Mononuclear cell (primary cell): Measurements from ENCODE around the gene MFAP4. TPM values are rescaled to one million over a fixed set of nuclear protein-coding genes. Genes with fewer than 3 reads are reported as not detected.

ENCODE experiments used
- H3K27me3 ChIP-seq: 2 replicates; pipeline ENCODE4 v1.6.0; 2011; ENCODE audit warnings: low read length, control low read depth; ENCODE audit not compliant: insufficient read depth
- H3K4me1 ChIP-seq: 2 replicates; pipeline ENCODE4 v1.5.1; 2011; ENCODE audit warnings: mild to moderate bottlenecking, low read length, control low read depth; ENCODE audit not compliant: insufficient read depth
- H3K4me3 ChIP-seq: 2 replicates; pipeline ENCODE4 v1.5.1; 2011; ENCODE audit warnings: mild to moderate bottlenecking, low read length, moderate library complexity
- H3K9me3 ChIP-seq: 2 replicates; pipeline ENCODE4 v1.5.1; 2011; ENCODE audit warnings: low read depth, mild to moderate bottlenecking, control low read depth, low read length
- total RNA-seq: library from RNA; depleted of rRNA; stranded (reverse); fragments of >200 nt; gene quantifications from one replicate; pipeline ENCODE4 v1.2.3, GENCODE V29; 2012

Gene MFAP4
- total RNA-seq, 1 donor: not detected

- Histone ChIP-seq H3K4me1 (no peaks in the 10 kb centered on the region), H3K9me3 (no peaks in the 10 kb centered on the region), H3K27me3 (no peaks in the 10 kb centered on the region), H3K4me3 (no peak overlapping the region)
Observed at GRCh38 chr17:19345486-19346350, 41.3 kb downstream of the MFAP4 start.

GRCh38 chr17:19345067-19345460, 41.9 kb downstream of the MFAP4 start:
- Histone ChIP-seq H3K9me3 (no peaks in the 10 kb centered on the region), H3K4me1 (no peaks in the 10 kb centered on the region), H3K4me3 (no peak overlapping the region), H3K27me3 (no peaks in the 10 kb centered on the region)

DNA sequence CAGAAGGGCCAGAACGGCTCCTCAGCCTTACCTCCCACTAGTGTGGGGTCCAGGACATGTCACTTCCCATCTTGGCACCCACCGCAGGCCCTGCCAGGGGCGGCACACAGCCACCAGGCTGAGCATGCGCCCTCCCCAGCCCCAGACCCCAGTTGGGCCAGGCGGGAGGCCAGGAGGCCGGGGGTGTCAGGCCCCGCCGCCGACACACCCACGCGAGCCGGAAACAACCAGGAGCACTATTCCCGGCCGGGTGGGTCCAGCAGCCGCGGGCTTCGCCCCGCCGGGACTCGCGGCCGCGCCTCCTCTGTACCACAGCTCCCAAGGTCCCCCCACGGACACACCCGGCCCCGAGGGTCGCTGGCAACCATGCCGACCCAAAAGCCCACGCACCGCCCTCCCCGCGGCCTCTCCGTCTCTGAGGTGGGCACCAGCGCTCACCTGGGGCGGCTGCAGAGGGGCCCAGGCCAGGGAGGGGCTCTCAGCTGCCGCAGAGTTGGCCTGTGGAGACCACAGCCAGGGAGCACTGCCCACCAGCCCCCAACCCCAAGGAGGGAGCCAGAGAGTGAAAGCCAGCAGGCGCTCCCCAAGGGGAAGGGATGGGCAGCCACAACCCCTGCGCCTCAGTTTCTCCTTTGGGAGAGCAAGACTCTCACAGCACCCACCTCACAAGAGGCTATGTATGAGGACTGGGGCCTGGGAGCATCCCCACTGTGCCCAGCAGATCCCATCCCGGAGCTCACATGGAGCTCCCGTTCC, 42.5 kb downstream of the MFAP4 start:
- Histone ChIP-seq H3K9me3 (no peaks in the 10 kb centered on the region), H3K4me1 (no peaks in the 10 kb centered on the region), H3K4me3 (no peak overlapping the region), H3K27me3 (no peaks in the 10 kb centered on the region)

DNA sequence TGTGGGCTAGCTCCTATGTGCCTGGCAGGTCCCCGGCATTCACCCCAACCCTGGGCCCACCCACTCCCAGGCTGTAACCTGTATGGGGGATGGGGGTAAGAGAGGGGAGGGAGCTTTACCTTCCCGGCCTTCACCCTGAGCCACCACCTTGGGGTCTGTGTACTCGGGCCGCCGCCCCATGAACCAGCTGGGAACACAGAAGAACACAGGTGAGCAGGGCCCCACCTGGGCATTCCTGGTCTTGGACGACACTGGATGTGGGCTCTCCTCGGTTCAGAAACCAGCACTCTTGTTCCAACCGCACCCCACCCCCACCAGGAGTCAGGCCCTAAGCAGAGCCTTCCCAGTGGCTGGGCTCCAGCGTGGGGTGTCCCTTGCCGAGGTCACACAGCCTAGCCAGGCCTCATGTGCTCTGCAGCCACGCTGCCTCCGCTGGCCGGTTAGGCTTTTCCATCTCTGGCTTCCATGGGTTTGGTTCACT, 43.3 kb downstream of the MFAP4 start:
- H3K9me3 ChIP-seq: no peaks in the 10 kb centered on the region
- no peaks in the 10 kb centered on the region for H3K4me1 ChIP-seq
- no peaks in the 10 kb centered on the region for H3K27me3 ChIP-seq
- H3K4me3 ChIP-seq: no peak overlapping the region

DNA sequence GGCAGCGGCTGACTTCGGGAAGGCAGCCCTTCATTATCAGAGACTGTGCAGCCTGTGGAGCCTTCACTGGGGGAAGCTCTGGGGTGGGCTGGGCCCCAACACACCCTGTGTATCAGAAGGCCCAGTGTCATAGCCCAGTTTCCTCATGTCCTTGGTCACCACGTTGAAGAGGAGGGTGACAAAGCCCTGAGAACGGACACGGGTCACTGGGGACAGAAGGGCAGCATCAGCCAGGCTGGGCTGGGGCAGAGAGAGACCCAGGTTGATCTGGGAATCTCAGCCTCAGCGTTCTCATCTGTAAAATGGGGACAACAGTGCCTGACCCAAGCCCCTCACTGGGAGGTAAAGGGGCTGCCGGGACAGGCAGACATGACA, 43.7 kb downstream of the MFAP4 start:
- H3K4me3 ChIP-seq: no peak overlapping the region
- H3K4me1 ChIP-seq: no peaks in the 10 kb centered on the region
- H3K9me3 ChIP-seq: no peaks in the 10 kb centered on the region
- H3K27me3 ChIP-seq: no peaks in the 10 kb centered on the region

GRCh38 chr17:19342611-19343255, 44.3 kb downstream of the MFAP4 start:
- Histone ChIP-seq H3K4me3 (no peak overlapping the region), H3K4me1 (no peaks in the 10 kb centered on the region), H3K9me3 (no peaks in the 10 kb centered on the region), H3K27me3 (no peaks in the 10 kb centered on the region)

DNA sequence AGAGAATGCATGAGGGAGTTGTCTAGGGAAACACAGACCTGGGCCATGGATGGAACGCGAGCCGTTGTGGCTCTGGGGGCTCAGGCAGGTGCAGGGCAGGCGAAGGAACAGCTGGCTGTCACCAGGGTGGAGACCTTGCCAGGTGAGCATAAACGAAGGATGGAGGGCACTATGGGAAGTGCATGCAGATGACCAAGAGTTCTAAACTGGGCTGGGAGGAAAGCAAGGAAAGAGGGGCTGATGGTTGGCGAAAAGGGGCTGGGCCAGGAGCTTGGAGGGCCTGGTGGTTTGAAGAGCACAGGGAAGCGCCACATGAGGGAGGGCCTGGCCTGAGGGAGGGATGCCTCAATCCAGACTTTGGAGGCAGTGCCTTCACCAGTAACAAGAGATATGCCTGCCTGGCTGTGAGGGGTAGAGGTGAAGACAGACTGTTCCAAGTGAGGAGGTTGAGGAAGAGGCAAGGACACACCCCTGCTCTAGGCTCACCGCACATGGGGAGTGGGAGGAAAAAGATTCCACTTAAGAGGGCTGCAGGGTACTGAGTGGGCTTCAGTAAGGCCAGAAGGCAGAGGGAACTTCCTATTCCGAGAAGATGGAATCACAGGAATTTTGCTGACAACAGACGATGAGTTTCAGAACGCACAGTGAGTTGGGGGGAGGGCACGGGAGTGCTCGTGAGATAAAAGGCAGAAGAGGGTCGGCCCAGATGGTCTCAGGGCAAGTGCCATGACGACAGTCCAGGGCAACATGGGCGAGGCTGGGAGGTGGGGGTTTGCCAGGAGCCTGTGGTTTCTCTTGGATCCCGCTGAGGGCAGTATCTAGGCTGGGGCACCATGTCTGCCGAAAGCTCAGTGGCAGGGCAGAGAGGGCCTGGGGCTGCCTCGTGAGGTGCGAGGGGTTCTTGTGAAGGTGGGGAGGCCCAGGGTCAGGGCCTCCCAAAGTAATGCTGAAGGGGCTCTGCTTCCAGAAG, 45.1 kb downstream of the MFAP4 start:
- no peaks in the 10 kb centered on the region for H3K9me3 ChIP-seq
- no peaks in the 10 kb centered on the region for H3K27me3 ChIP-seq
- no peak overlapping the region for H3K4me3 ChIP-seq
- H3K4me1 ChIP-seq: no peaks in the 10 kb centered on the region

DNA sequence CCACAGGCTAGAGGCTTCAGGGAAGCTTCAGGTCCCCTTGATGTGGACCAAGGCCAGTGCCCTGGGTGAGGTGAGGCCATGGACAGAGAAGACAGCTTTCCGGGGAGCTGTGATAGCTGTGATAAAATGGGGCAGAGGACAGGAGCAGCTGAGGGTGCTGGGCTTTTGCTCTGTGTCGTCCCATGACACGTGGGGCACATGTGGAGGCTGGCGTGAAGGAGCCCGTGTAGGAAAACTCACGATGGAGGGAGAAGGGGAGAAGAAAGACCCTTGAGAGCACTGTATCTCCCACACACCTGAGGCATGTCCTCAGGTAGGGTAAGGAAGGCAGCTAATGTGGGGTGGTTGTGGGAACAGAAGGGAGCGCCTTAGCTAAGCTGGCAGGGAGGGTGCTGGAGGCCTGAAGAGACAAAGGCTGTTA, 45.8 kb downstream of the MFAP4 start:
- Histone ChIP-seq H3K27me3 (no peaks in the 10 kb centered on the region), H3K9me3 (no peaks in the 10 kb centered on the region), H3K4me3 (no peak overlapping the region), H3K4me1 (no peaks in the 10 kb centered on the region)

GRCh38 chr17:19339341-19339815, 47.6 kb downstream of the MFAP4 start:
- H3K27me3 ChIP-seq: no peaks in the 10 kb centered on the region
- H3K4me3 ChIP-seq: no peak overlapping the region
- no peaks in the 10 kb centered on the region for H3K4me1 ChIP-seq
- H3K9me3 ChIP-seq: no peaks in the 10 kb centered on the region

GRCh38 chr17:19338031-19338990, 48.7 kb downstream of the MFAP4 start:
- Histone ChIP-seq H3K4me1 (no peaks in the 10 kb centered on the region), H3K27me3 (no peaks in the 10 kb centered on the region), H3K9me3 (no peaks in the 10 kb centered on the region), H3K4me3 (no peak overlapping the region)

- Histone ChIP-seq H3K27me3 (no peaks in the 10 kb centered on the region), H3K4me3 (no peak overlapping the region), H3K9me3 (no peaks in the 10 kb centered on the region), H3K4me1 (no peaks in the 10 kb centered on the region)
Observed at GRCh38 chr17:19337712-19338023, 49.3 kb downstream of the MFAP4 start.

- Histone ChIP-seq H3K4me3 (no peak overlapping the region), H3K9me3 (no peaks in the 10 kb centered on the region), H3K4me1 (no peaks in the 10 kb centered on the region), H3K27me3 (no peaks in the 10 kb centered on the region)
Observed at GRCh38 chr17:19336938-19337711, 49.9 kb downstream of the MFAP4 start.
